GM18526 (cell line): ENCODE results near the gene RASSF8.
A peak's percentile ranks its signal among the peaks of the same experiment; 100 is the strongest.

Experiments
- POLR2A ChIP-seq: IDR thresholded peaks from 3 replicates; pipeline ENCODE4 v1.6.1; 2011; ENCODE audit not compliant: insufficient read length; ENCODE audit errors: extremely low read depth

Gene RASSF8

GRCh38 chr12:26112703-26113147 is 154.2 kb downstream of the RASSF8 start:
- no peak for TF ChIP-seq POLR2A

GRCh38 chr12:26113181-26113654 is 154.7 kb downstream of the RASSF8 start:
- no peak for TF ChIP-seq POLR2A

DNA sequence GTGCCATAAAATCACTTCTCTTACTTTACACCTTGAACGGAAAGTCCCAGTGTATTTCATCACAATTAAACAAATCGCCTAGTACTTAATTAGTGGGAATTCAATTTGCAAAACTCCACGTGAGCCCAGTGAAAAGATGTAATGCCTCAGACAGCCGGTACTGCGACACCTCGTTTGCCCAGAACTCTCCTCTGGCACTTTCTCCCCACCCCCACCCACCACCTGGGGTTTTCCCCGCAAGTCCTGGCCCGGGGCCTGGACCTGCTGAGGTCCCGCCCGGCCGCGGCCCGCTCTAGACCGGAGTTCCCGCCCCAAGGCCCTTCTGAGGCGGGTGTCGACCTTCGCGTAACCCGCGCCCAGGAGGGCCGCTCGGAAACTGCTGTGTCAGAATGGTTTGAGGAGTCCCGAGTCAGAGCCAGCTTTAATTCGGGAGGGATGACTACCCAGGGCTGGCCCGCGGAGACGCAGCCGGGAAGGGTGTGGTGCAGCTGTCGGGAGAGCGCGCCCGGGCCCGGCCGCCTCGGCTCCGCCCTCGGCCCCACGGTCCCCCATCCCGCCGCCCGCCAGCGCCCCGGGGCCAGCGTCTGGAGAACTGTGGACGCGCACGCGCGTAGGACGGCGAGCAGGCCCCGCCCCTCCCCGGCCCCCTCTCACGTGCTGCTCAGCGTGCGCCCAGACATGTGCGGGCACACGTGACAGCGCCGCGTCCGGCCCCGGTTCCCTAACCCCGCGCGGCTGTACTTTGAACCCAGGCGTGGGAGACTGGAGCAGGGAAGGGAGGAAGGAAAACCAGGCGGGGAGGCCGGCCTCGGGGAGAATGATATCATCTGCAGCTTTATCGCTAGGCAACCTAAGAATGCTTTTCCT is 155.6 kb downstream of the RASSF8 start:
- TF ChIP-seq POLR2A, result peak; percentile 66

GRCh38 chr12:26114720-26115401 is 156.4 kb downstream of the RASSF8 start:
- no peak for TF ChIP-seq POLR2A

GRCh38 chr12:26116829-26117715 is 158.6 kb downstream of the RASSF8 start:
- TF ChIP-seq POLR2A, result no peak

DNA sequence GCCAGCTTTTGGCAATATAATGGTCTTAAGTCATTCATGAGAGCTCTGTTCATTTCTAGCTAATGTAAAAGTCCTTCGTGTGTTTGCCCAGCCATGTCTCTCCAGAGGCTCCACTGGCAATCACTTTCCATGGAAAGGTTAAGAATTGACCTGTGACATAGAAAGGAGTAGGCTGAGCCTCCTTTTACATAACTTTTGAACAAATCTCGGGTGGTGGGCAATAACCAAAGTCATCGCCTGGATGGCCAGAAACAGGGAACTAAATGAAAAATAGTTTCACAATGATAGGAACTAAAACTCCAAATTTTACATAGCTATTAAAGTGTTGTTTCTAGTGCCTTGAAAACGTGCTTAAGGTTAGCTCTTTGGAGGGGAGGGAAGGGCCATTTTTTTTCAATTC is 159.8 kb downstream of the RASSF8 start:
- TF ChIP-seq POLR2A, result no peak

GRCh38 chr12:26119391-26119989 is 161.0 kb downstream of the RASSF8 start:
- no peak for TF ChIP-seq POLR2A

- TF ChIP-seq POLR2A, result no peak
Measured at GRCh38 chr12:26120561-26121274, 162.2 kb downstream of the RASSF8 start.

- TF ChIP-seq POLR2A, result no peak
Measured at GRCh38 chr12:26121323-26122060, 163.0 kb downstream of the RASSF8 start.

- TF ChIP-seq POLR2A, result no peak
Measured at GRCh38 chr12:26122061-26122680, 163.7 kb downstream of the RASSF8 start.

- TF ChIP-seq POLR2A, result no peak
Measured at GRCh38 chr12:26122681-26123481, 164.4 kb downstream of the RASSF8 start.

DNA sequence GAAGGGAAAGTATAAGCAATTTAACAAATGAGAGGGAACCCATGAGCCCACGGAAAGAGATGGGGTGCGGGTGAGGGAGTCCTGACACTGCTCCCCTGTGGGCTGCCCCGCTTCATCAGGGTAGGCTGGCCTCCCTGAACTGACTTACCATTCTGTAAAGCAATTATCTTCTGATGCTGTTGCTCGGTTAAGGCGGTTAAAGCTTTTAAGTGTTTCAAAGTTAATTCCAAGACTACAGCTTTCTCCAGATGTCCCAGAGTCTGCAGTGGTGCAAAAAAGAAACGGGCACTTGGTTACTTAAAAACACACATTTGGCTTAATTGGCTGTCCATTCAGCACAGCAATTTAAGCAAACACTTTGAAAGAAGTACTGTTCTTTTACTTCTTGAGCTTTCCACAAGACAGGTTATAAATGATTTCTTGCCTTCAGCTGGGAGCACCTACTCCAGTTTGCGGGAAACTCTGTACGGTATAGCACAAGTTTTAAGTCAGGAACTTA is 165.0 kb downstream of the RASSF8 start:
- TF ChIP-seq POLR2A, result no peak
